ENCODE measurements around the gene PAK1. TPM values are rescaled to one million over a fixed set of nuclear protein-coding genes. Genes with fewer than 3 reads are reported as not detected.

The PAK1 gene
- total and polyA plus RNA-seq, 2 of the 4 experiments (the other 2 are of a cell fraction) = 34.3 to 60.6 TPM

GRCh38 chr11:77294040-77294439 is 179.9 kb downstream of the PAK1 start:
- no peak overlapping the region for H2BK5ac ChIP-seq (ENCODE audit: low read depth, low read length, poor library complexity, severe bottlenecking)
- H3K27ac ChIP-seq (ENCODE audit: insufficient read depth, low read length) = no peak overlapping the region
- H2AK5ac ChIP-seq (ENCODE audit: low read depth, low read length) = no peak overlapping the region
- no peak for DNase-seq
- TF ChIP-seq SMC3 (IDR thresholded peaks at IDR 0.05; ENCODE audit: low read depth, low read length) (no peak), POLR2A (IDR thresholded peaks at IDR 0.05; ENCODE audit: low read depth, low read length) (no peak), CTCF (conservative IDR thresholded peaks at IDR 0.05; ENCODE audit: low read depth, low read length) (no peak), CEBPB (IDR thresholded peaks at IDR 0.05; ENCODE audit: low read depth, low read length) (no peak), ELK1 (IDR thresholded peaks at IDR 0.05; ENCODE audit: borderline replicate concordance, low read depth, low read length) (no peak), CHD1 (IDR thresholded peaks at IDR 0.05; ENCODE audit: low read depth, low read length) (no peak), NFE2L2 (IDR thresholded peaks at IDR 0.05; ENCODE audit: low read depth, low read length) (no peak), RAD21 (IDR thresholded peaks at IDR 0.05; ENCODE audit: low read length) (no peak), RFX5 (IDR thresholded peaks at IDR 0.05; ENCODE audit: low read depth, low read length) (no peak), MXI1 (IDR thresholded peaks at IDR 0.05; ENCODE audit: borderline replicate concordance, low read depth, low read length) (no peak), MAFK (IDR thresholded peaks at IDR 0.05; ENCODE audit: low read depth, low read length) (no peak), USF2 (IDR thresholded peaks at IDR 0.05; ENCODE audit: low read depth, low read length) (no peak), FOS (IDR thresholded peaks at IDR 0.05; ENCODE audit: low read depth, low read length) (no peak), RCOR1 (IDR thresholded peaks at IDR 0.05; ENCODE audit: insufficient replicate concordance, low read length) (no peak), MAZ (IDR thresholded peaks at IDR 0.05; ENCODE audit: borderline replicate concordance, low read depth, low read length) (no peak)
- no peak overlapping the region for H2AFZ ChIP-seq (replicated peaks; ENCODE audit: low read length, poor library complexity)
- H3K56ac ChIP-seq (ENCODE audit: extremely low read depth, insufficient read depth, low read length) = no peak overlapping the region
- ATAC-seq (ENCODE audit: low read depth) = no peak
- no peak overlapping the region for H4K8ac ChIP-seq (ENCODE audit: low read depth in 2 of 2, low read length in 2 of 2)
- no peak overlapping the region for H2BK15ac ChIP-seq (ENCODE audit: low read depth, low read length)
- no peak overlapping the region for H3K4me3 ChIP-seq (ENCODE audit: insufficient read depth, low read depth, low read length)
- no peak overlapping the region for H4K5ac ChIP-seq (ENCODE audit: low read depth, low read length)
- no peak overlapping the region for H2AK9ac ChIP-seq (replicated peaks; ENCODE audit: low read depth, low read length, poor library complexity)
- H2BK120ac ChIP-seq (ENCODE audit: low read depth, low read length) = no peak overlapping the region
- in situ Hi-C loops (cut with MboI; ENCODE audit: low sequenced_read_pairs) (no loop called here), intact Hi-C loops (cut with micrococcal nuclease) (loop anchor here (5.0 kb wide), 1 partner anchor 1023 kb away; no protein-coding TSS in a partner anchor), dilution Hi-C loops (cut with HindIII; ENCODE audit: low sequenced_read_pairs, unreplicated experiment) (no loop called here)
- no peak overlapping the region for H2BK20ac ChIP-seq (ENCODE audit: low read depth, low read length)
- no peaks in the 10 kb centered on the region for H3K9me1 ChIP-seq (ENCODE audit: insufficient read depth, low read length)
- H3K18ac ChIP-seq (ENCODE audit: low read depth, low read length) = no peak overlapping the region
- H3K27me3 ChIP-seq (ENCODE audit: control insufficient read depth, insufficient read depth, low read length) = no peaks in the 10 kb centered on the region
- no peak overlapping the region for H3K4ac ChIP-seq (ENCODE audit: low read depth, low read length)
- H3K36me3 ChIP-seq (ENCODE audit: control insufficient read depth, insufficient read depth, low read length) = no peaks in the 10 kb centered on the region
- no CpG with 5 or more reads among the region's 3 CpGs for whole genome bisulfite sequencing, 2 experiments (ENCODE audit: extremely low coverage in 2 of 2, insufficient read length in 1 of 2)
- H3K9me3 ChIP-seq (ENCODE audit: control insufficient read depth, insufficient read depth, low read length) = no peaks in the 10 kb centered on the region; the same call in 1 of the 2 replicates
- no peak overlapping the region for H4K91ac ChIP-seq (ENCODE audit: insufficient read depth, low read depth, low read length)
- no peak overlapping the region for H3K23ac ChIP-seq (ENCODE audit: low read depth, low read length)
- no peak overlapping the region for H3K9ac ChIP-seq (ENCODE audit: low read depth, low read length)
- ChIA-PET POLR2A (ENCODE audit: unreplicated experiment) (no interaction called here), CTCF (interaction anchor here (0.7 kb wide), 1 partner anchor 69 kb away, joined by 4 read pairs; no protein-coding TSS in a partner anchor)
- no peaks in the 10 kb centered on the region for H3K79me1 ChIP-seq (ENCODE audit: low read depth in 1 of 2, low read length in 2 of 2)
- no peaks in the 10 kb centered on the region for H3K4me1 ChIP-seq (ENCODE audit: control insufficient read depth, insufficient read depth, low read length)
- no peaks in the 10 kb centered on the region for H4K20me1 ChIP-seq (ENCODE audit: insufficient read depth, low read length)
- H3K14ac ChIP-seq (replicated peaks; ENCODE audit: low read depth, low read length) = no peak overlapping the region
- BruUV-seq (replicated peaks) = no TSS peak
- no peak overlapping the region for H3K4me2 ChIP-seq (ENCODE audit: low read depth, low read length)

Data from IMR-90 (cell line).